Activated naive CD4-positive, alpha-beta T cell treated with anti-CD3 and anti-CD28 coated beads, Interleukin-2, amount 10 ng/mL, durations not matched to agents 7 days and 5 days (primary cell): ENCODE data around the gene ELP2.
"Not testable (repeated sequence)": the region's sequence is repeated elsewhere in the genome, so short reads cannot be mapped to it uniquely, and the experiment has no call there.

ENCODE experiments used
- CTCF ChIA-PET: fragments of 350-600 bp; sonication (Branson Sonifier 250); formaldehyde crosslinking; loops from one replicate; lab custom pipeline; 2021; ENCODE audit warnings: antibody characterized with exemption; lab: Charles Lee
- DNase-seq: peaks from one replicate; pipeline ENCODE4 v3.0.0-alpha.2; 2020
- H3K27ac Mint-ChIP-seq: one replicate; pipeline ENCODE4 v1.8.0; 2021; ENCODE audit warnings: mild to moderate bottlenecking, moderate library complexity, mixed read lengths
- H3K27me3 Mint-ChIP-seq: one replicate; pipeline ENCODE4 v1.8.0; 2021; ENCODE audit warnings: mild to moderate bottlenecking, mixed read lengths
- H3K36me3 Mint-ChIP-seq: one replicate; pipeline ENCODE4 v1.8.0; 2021; ENCODE audit warnings: mixed read lengths
- H3K4me1 Mint-ChIP-seq: one replicate; pipeline ENCODE4 v1.8.0; 2021; ENCODE audit warnings: mixed read lengths
- H3K4me3 Mint-ChIP-seq: one replicate; pipeline ENCODE4 v1.8.0; 2021; ENCODE audit warnings: mild to moderate bottlenecking, moderate library complexity, mixed read lengths
- H3K9me3 Mint-ChIP-seq: one replicate; pipeline ENCODE4 v1.8.0; 2021; ENCODE audit warnings: mixed read lengths

Gene ELP2

DNA sequence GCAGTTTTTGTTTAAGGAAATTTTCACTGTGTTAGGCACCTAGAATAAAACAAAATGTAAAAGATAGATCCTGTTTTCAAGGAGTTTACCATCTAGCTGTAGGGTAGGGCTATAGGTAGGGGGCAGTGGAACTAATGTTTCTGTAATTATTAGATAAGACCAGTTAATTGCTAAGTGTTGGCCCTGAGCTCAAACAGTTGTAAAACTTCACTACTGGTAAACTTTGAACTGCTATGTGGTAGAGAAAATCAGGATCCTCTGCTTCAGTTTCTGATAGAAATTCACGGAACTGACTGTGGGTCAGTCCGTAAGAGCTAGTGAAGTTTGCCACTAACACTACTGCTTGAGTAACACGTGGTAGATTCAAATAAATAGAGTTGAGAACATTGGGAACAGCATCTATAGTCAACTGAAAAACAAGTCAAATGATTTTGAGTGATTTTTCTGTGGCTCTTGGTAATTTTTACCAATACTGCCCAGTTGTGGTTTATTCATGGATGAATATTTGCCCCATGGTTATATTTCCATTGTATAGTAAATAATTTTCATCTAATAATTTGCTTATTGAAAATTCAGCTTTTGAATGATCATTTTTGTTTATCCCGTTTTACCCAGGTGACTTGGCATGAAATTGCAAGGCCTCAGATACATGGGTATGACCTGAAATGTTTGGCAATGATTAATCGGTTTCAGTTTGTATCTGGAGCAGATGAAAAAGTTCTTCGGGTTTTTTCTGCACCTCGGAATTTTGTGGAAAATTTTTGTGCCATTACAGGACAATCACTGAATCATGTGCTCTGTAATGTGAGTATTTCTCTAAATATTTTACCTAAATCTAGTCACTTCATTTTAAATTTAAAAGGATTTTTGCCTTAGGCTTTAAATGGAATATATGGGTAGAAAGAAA is 26.4 kb downstream of the ELP2 start:
- Mint-ChIP-seq H3K36me3 (peaks cover 52% of the 10 kb centered on the region), H3K27me3 (no peaks in the 10 kb centered on the region)
- CTCF ChIA-PET: no interaction called here

DNA sequence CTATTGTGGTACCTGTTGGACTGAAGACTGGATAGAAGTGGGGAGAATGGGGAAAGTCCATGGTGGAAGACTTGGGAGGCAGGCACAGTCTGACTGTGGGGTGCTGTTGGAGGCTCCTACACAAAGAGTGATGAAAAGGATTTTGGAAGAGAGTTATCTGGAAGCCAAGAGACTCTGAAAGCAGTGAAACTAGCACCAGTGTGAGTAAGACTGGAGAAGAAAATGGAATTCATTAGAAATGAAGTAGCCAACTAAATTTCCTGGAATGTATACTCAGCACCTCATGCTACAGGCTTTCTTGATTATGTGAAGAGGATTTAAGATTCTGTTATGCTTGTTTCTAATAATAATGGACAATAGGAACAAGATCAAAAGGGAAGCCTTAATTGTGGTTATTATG is 27.7 kb downstream of the ELP2 start:
- CTCF ChIA-PET: no interaction called here
- Mint-ChIP-seq H3K36me3 (peaks cover 59% of the 10 kb centered on the region), H3K9me3 (no peaks in the 10 kb centered on the region), H3K4me3 (no peak overlapping the region), H3K4me1 (no peaks in the 10 kb centered on the region), H3K27me3 (no peaks in the 10 kb centered on the region), H3K27ac (no peak overlapping the region)
- DNase-seq: no peak

More for the DNA sequence above, 26.4 kb downstream of the ELP2 start:
- DNase-seq: no peak
- H3K4me3 Mint-ChIP-seq: no peak overlapping the region
- H3K27ac Mint-ChIP-seq: no peak overlapping the region
- no peaks in the 10 kb centered on the region for H3K9me3 Mint-ChIP-seq
- H3K4me1 Mint-ChIP-seq: no peaks in the 10 kb centered on the region

DNA sequence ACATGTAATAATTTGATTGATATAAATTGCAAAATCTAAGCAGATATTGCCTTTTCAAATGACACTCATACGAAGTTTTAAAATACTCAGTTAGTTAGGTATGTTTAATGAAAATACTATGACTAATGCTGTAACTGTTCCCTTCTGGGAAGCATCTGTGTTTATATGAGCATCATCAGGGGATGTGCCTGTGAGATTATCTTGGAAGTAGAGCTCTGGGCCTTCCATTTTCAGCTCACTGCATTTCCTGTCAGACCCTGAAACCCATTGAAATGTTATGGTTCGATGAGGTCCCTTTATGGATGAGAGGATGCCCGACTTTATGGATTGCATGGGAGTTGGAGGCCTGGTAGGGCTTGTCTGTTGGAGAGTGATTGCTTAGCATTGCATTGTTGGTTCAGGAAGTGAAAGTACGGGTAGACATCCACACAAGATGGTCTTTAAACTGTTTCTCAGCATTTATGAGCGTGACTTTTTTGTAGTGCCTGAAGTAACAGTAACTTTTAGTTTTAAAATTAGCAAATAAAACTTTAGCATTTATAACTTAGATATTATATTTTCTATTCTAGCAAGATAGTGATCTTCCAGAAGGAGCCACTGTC is 28.7 kb downstream of the ELP2 start:
- DNase-seq: no peak
- Mint-ChIP-seq H3K36me3 (peaks cover 54% of the 10 kb centered on the region), H3K4me3 (no peak overlapping the region)

GRCh38 chr18:36160959-36161371 is 31.3 kb downstream of the ELP2 start:
- peaks cover 60% of the 10 kb centered on the region for H3K36me3 Mint-ChIP-seq
- no peaks in the 10 kb centered on the region for H3K9me3 Mint-ChIP-seq
- DNase-seq: no peak
- H3K27me3 Mint-ChIP-seq: no peaks in the 10 kb centered on the region
- no peaks in the 10 kb centered on the region for H3K4me1 Mint-ChIP-seq
- no peak overlapping the region for H3K27ac Mint-ChIP-seq
- CTCF ChIA-PET: interaction anchor here (0.7 kb wide), 2 partner anchors 29 to 795 kb away, joined by 3 read pairs; no protein-coding TSS in a partner anchor
- no peak overlapping the region for H3K4me3 Mint-ChIP-seq

More for the DNA sequence above, 28.7 kb downstream of the ELP2 start:
- Mint-ChIP-seq H3K27ac (no peak overlapping the region), H3K9me3 (no peaks in the 10 kb centered on the region), H3K4me1 (no peaks in the 10 kb centered on the region), H3K27me3 (no peaks in the 10 kb centered on the region)
- CTCF ChIA-PET: no interaction called here

DNA sequence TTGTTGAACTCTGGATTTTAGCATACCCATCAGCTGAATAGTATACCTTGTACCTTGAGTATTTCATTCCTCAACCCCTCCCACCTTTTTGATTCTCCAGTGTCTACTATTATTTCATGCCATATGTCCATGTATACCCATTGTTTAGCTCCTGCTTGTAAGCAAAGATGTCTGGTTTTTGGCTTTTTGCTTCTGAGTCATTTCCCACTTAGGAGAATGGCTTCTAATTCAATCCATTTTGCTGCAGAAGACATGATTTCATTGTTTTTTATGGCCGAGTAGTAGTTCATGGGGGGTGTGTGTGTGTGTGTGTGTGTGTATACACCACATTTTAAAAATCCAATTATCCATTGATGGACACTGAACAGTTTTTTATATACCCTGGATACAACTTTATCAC is 33.3 kb downstream of the ELP2 start:
- Mint-ChIP-seq H3K4me1 (no peaks in the 10 kb centered on the region), H3K4me3 (no peak overlapping the region), H3K9me3 (no peaks in the 10 kb centered on the region), H3K27ac (no peak overlapping the region), H3K36me3 (peaks cover 48% of the 10 kb centered on the region), H3K27me3 (no peaks in the 10 kb centered on the region)
- CTCF ChIA-PET: no interaction called here
- no peak for DNase-seq

DNA sequence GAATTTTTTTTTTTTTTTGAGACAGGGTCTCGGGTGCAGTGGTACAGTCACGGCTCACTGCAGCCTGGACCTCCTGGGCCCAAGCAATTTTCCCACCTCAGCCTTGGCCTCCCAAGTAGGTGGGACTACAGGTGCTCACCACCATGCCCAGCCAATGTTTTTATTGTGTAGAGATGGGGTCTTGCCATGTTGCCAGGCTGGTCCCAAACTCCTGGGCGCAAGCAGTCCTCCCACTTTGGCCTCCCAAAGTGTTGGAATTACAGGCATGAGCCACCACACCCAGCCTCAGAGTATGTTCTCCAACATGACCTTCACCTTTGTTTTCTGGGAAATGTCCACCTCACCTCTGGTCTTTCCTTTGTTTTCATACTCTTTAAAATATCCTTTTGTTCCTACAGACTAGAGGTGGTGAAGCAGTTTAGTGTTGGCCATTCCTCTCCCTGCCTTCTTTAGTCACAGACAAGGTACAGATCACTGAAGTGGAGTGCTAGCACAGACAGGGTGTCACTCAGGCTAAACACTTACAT is 38.1 kb downstream of the ELP2 start:
- peaks cover 46% of the 10 kb centered on the region for H3K36me3 Mint-ChIP-seq
- CTCF ChIA-PET: interaction anchor here (0.7 kb wide), 1 partner anchor 72 kb away, joined by 3 read pairs; no protein-coding TSS in a partner anchor
- no peak overlapping the region for H3K4me3 Mint-ChIP-seq
- no peak for DNase-seq
- H3K4me1 Mint-ChIP-seq: no peaks in the 10 kb centered on the region
- H3K9me3 Mint-ChIP-seq: no peaks in the 10 kb centered on the region
- H3K27me3 Mint-ChIP-seq: no peaks in the 10 kb centered on the region
- H3K27ac Mint-ChIP-seq: no peak overlapping the region

GRCh38 chr18:36168296-36168695 is 38.6 kb downstream of the ELP2 start:
- H3K4me1 Mint-ChIP-seq, H3K9me3 Mint-ChIP-seq, H3K27me3 Mint-ChIP-seq, H3K4me3 Mint-ChIP-seq, DNase-seq, CTCF ChIA-PET: not testable (repeated sequence)
- Mint-ChIP-seq H3K27ac (peak overlapping the region; percentile 9), H3K36me3 (peaks cover 43% of the 10 kb centered on the region)

- Mint-ChIP-seq H3K27ac (no peak overlapping the region), H3K36me3 (peaks cover 34% of the 10 kb centered on the region), H3K4me1 (no peaks in the 10 kb centered on the region), H3K4me3 (no peak overlapping the region), H3K27me3 (no peaks in the 10 kb centered on the region), H3K9me3 (no peaks in the 10 kb centered on the region)
- CTCF ChIA-PET: no interaction called here
- DNase-seq: no peak
These were observed 40.2 kb downstream of the ELP2 start for GRCh38 chr18:36169938-36170337.

- no peak overlapping the region for H3K27ac Mint-ChIP-seq
- peaks cover 30% of the 10 kb centered on the region for H3K36me3 Mint-ChIP-seq
- CTCF ChIA-PET: no interaction called here
These were observed 45.8 kb downstream of the ELP2 start for GRCh38 chr18:36175481-36175880.

GRCh38 chr18:36176177-36176584 is 46.5 kb downstream of the ELP2 start:
- H3K9me3 Mint-ChIP-seq: no peaks in the 10 kb centered on the region
- no peak for DNase-seq
- H3K4me3 Mint-ChIP-seq: no peak overlapping the region
- no peak overlapping the region for H3K27ac Mint-ChIP-seq
- peaks cover 15% of the 10 kb centered on the region for H3K4me1 Mint-ChIP-seq
- H3K27me3 Mint-ChIP-seq: no peaks in the 10 kb centered on the region
- peaks cover 26% of the 10 kb centered on the region for H3K36me3 Mint-ChIP-seq
- CTCF ChIA-PET: no interaction called here

More at GRCh38 chr18:36175481-36175880, 45.8 kb downstream of the ELP2 start:
- no peak for DNase-seq
- Mint-ChIP-seq H3K4me1 (peaks cover 15% of the 10 kb centered on the region), H3K9me3 (no peaks in the 10 kb centered on the region), H3K27me3 (no peaks in the 10 kb centered on the region), H3K4me3 (no peak overlapping the region)

DNA sequence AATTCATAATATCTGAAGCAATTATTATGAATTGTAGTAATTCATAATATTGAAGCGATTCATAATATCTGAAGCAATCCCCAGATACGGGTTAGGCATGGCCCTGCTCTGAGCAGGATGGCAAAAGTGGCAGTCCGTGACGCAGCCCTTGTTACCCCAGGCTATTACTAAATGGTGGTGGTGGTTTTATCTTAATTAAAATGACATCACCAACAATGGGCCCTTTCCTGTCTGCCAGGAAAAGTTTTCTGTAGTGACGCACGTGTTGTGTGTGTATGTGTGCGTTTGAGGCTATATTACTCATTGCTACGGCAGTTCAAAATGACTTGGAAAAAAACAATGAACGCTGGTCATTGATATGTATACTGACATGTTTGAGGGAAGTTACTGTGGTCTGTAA is 47.0 kb downstream of the ELP2 start:
- CTCF ChIA-PET: no interaction called here
- Mint-ChIP-seq H3K4me3 (no peak overlapping the region), H3K9me3 (no peaks in the 10 kb centered on the region), H3K27me3 (no peaks in the 10 kb centered on the region), H3K27ac (no peak overlapping the region), H3K36me3 (peaks cover 26% of the 10 kb centered on the region), H3K4me1 (peaks cover 15% of the 10 kb centered on the region)
- no peak for DNase-seq

DNA sequence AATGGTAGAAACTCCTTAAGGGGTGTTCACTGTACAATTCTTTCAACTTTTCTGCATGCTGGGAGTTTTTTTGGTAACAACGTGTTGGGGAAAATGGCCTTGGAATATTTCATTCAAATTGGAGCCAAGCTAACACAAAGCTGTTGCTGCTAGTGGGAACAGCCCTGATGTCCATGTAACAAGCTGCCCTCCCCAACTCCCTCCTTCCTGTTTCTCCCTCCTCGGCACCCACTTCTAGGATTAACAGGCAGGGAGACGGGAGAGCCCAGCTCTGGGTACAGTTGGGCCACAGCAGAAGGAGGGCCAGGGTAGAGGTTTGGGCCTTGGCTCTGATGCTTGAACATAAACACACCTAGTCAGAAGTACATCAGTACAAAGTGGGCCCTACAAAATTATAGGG is 48.2 kb downstream of the ELP2 start:
- no peak overlapping the region for H3K27ac Mint-ChIP-seq
- H3K36me3 Mint-ChIP-seq: peaks cover 20% of the 10 kb centered on the region
- H3K9me3 Mint-ChIP-seq: no peaks in the 10 kb centered on the region
- DNase-seq: no peak
- H3K27me3 Mint-ChIP-seq: no peaks in the 10 kb centered on the region
- CTCF ChIA-PET: interaction anchor here (0.6 kb wide), 1 partner anchor 21 kb away, joined by 3 read pairs; no protein-coding TSS in a partner anchor
- H3K4me1 Mint-ChIP-seq: peaks cover 15% of the 10 kb centered on the region
- H3K4me3 Mint-ChIP-seq: no peak overlapping the region

DNA sequence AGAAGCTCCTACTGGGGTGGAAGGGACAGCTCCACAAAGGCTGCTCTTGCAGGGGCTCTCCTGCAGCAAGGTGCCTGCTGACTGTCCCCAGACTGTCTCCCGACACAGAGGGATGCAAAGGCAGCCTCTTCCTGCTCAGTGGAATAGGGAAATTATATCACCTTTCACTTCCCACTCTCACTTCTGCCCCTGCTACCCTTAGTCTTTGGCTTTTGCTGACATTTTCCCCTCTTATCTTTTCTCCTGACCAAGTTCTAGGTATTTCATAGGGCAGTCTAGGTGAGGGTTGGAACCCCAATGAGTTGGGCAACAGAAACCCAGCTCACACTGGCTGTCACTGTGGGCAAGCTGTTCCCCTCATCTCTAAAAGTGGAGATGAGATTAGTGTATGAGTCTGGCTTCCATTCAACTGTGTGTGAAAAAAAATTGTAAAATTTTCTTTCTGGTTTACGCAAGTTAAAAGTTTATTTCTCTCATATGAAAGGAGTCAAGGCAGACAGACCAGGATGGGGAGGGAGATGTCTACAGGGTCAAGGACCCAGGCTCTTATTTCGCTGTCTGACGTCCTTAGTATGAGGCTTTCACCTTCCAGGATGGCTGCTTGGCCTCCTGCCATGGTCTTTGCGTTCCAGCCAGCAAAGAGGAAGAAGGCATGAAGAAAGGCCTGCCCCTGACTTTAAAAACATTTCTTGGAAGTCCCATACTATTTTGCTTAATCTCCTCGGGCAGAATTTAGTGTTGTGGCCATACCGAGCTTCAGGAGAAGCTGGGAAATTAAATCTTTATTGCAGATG is 50.1 kb downstream of the ELP2 start:
- Mint-ChIP-seq H3K27ac (no peak overlapping the region), H3K9me3 (no peaks in the 10 kb centered on the region), H3K4me1 (peaks cover 15% of the 10 kb centered on the region), H3K4me3 (no peak overlapping the region), H3K36me3 (peaks cover 20% of the 10 kb centered on the region), H3K27me3 (peaks cover 9% of the 10 kb centered on the region)
- no peak for DNase-seq
- CTCF ChIA-PET: no interaction called here

GRCh38 chr18:36181441-36181840 is 51.7 kb downstream of the ELP2 start:
- DNase-seq: no peak
- H3K4me1 Mint-ChIP-seq: peaks cover 13% of the 10 kb centered on the region
- no peaks in the 10 kb centered on the region for H3K9me3 Mint-ChIP-seq
- H3K27ac Mint-ChIP-seq: no peak overlapping the region
- peaks cover 23% of the 10 kb centered on the region for H3K27me3 Mint-ChIP-seq
- H3K4me3 Mint-ChIP-seq: no peak overlapping the region
- H3K36me3 Mint-ChIP-seq: peaks cover 12% of the 10 kb centered on the region
- CTCF ChIA-PET: no interaction called here
